ENCODE results near the gene SLC22A16. TPM values are rescaled to one million over a fixed set of nuclear protein-coding genes. Genes with fewer than 3 reads are reported as not detected.

The SLC22A16 gene
- total RNA-seq, 3 donors from 2014 or later (not counting 1 experiment from before 2014, with no cell fraction given), result not detected

DNA sequence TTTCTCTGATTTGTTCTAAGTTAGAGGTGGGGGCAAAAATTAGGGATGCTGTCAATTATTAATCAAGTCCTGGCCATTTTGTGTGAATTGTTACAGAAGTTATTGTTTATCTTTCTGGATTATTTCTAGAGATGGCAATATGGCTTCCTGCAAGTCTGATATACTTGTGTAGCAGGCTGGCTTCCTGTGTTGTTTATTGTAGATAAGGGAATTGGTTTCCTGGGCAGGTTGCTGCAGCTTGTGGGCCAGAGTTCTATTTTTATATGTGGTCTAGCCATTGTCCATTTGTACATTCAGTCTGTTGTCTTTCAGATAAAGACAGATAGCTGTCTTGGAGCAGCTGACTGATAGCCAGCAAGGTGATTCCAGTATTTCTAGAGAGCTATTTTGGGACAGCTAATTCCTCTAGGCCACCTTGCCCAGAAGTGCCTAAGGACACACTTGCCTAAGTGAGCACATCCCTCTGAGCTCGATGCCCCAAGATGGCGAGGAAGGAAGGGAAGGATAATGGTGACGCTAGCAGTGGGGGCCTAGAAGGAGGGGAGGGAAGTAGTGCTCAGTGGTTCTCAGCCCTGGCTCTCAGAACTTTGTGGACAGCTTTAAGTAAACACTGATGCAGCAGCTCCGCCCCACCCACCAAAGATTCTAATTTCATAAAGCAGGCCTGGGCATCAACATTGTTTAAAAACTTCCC, 86.6 kb downstream of the SLC22A16 start:
- no peak overlapping the region for H3K4me3 ChIP-seq (ENCODE audit: low read length)
- no peak for TF ChIP-seq CTCF (IDR thresholded peaks at IDR 0.05)
- Mint-ChIP-seq H3K4me3 (peak overlapping the region; percentile 73), H3K9me3 (no peaks in the 10 kb centered on the region), H3K36me3 (no peaks in the 10 kb centered on the region), H3K4me1 (peaks cover 21 to 26% of the 10 kb centered on the region in 2 donors), H3K27ac (peak overlapping the region; percentile 70 to 73), H3K27me3 (ENCODE audit: low read depth in 2 of 2) (no peaks in the 10 kb centered on the region)
- no peak for DNase-seq
- H3K27ac ChIP-seq (ENCODE audit: low read length), result peak overlapping the region; percentile 24
- intact Hi-C loops (cut with micrococcal nuclease), result loop anchor here (1.0 to 5.0 kb wide), 2 partner anchors 208 to 351 kb away; partner anchors contain the start of gene CDC40
- no peaks in the 10 kb centered on the region for H3K9me3 ChIP-seq (ENCODE audit: control insufficient read depth, insufficient read depth, low read length)
- peak; percentile 42 to 82 (median 50) for ATAC-seq
- no peaks in the 10 kb centered on the region for H3K27me3 ChIP-seq (ENCODE audit: control insufficient read depth, insufficient read depth, low read length)
- H3K36me3 ChIP-seq (ENCODE audit: control insufficient read depth, insufficient read depth, low read length), result no peaks in the 10 kb centered on the region
- WGBS (ENCODE audit: insufficient coverage), result 44% methylated on average over 4 of the region's 4 CpGs
- H3K4me1 ChIP-seq (ENCODE audit: control insufficient read depth, insufficient read depth, low read length), result peaks cover 7% of the 10 kb centered on the region

- WGBS (ENCODE audit: insufficient coverage), result 86% methylated on average over 1 of the region's 2 CpGs
- Mint-ChIP-seq H3K27ac (no peak overlapping the region), H3K9me3 (no peaks in the 10 kb centered on the region), H3K4me3 (no peak overlapping the region), H3K36me3 (no peaks in the 10 kb centered on the region), H3K27me3 (ENCODE audit: low read depth in 2 of 2) (no peaks in the 10 kb centered on the region), H3K4me1 (peaks cover 21 to 26% of the 10 kb centered on the region in 2 donors)
- DNase-seq (no peak), ATAC-seq (no peak)
- Histone ChIP-seq H3K36me3 (ENCODE audit: control insufficient read depth, insufficient read depth, low read length) (no peaks in the 10 kb centered on the region), H3K4me1 (ENCODE audit: control insufficient read depth, insufficient read depth, low read length) (peaks cover 7% of the 10 kb centered on the region), H3K27ac (ENCODE audit: low read length) (no peak overlapping the region), H3K27me3 (ENCODE audit: control insufficient read depth, insufficient read depth, low read length) (no peaks in the 10 kb centered on the region), H3K9me3 (ENCODE audit: control insufficient read depth, insufficient read depth, low read length) (no peaks in the 10 kb centered on the region), H3K4me3 (ENCODE audit: low read length) (no peak overlapping the region)
- intact Hi-C loops (cut with micrococcal nuclease), result no loop called here
- no peak for TF ChIP-seq CTCF (IDR thresholded peaks at IDR 0.05)
Measured at GRCh38 chr6:110387986-110388385, 88.4 kb downstream of the SLC22A16 start.

DNA sequence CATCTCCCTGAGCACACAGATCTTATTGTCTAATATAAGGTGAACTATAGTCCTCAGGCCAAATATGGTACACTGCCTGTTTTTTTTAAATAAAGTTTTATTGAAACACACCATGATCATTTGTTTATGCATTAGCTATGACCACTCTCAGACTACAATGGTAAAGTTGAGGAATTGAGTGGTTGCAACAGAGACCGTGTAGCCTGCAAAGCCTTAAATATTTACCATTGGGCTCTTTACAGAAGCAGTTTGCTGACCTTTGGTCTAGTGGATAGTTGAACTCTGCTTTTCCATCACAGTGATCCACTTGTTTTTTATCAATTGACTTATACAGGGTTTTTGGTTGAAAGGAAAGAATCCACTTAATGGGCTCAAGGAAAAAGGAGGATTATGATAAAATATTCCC, 91.0 kb downstream of the SLC22A16 start:
- no peak overlapping the region for H3K27ac ChIP-seq (ENCODE audit: low read length)
- H3K4me1 Mint-ChIP-seq, result peaks cover 15 to 20% of the 10 kb centered on the region in 2 donors
- peaks cover 0 to 8% of the 10 kb centered on the region in 2 donors for H3K27me3 Mint-ChIP-seq (ENCODE audit: low read depth in 2 of 2)
- no peak overlapping the region for H3K4me3 Mint-ChIP-seq
- no peaks in the 10 kb centered on the region for H3K27me3 ChIP-seq (ENCODE audit: control insufficient read depth, insufficient read depth, low read length)
- H3K4me1 ChIP-seq (ENCODE audit: control insufficient read depth, insufficient read depth, low read length), result peaks cover 7% of the 10 kb centered on the region
- H3K9me3 ChIP-seq (ENCODE audit: control insufficient read depth, insufficient read depth, low read length), result no peaks in the 10 kb centered on the region
- DNase-seq, result no peak
- no peaks in the 10 kb centered on the region for H3K9me3 Mint-ChIP-seq
- no peak for ATAC-seq
- H3K36me3 Mint-ChIP-seq, result no peaks in the 10 kb centered on the region
- H3K36me3 ChIP-seq (ENCODE audit: control insufficient read depth, insufficient read depth, low read length), result no peaks in the 10 kb centered on the region
- no peak overlapping the region for H3K27ac Mint-ChIP-seq
- 90% methylated on average over 1 of the region's 1 CpG for WGBS (ENCODE audit: insufficient coverage)
- no peak for TF ChIP-seq CTCF (IDR thresholded peaks at IDR 0.05)
- H3K4me3 ChIP-seq (ENCODE audit: low read length), result no peak overlapping the region
- intact Hi-C loops (cut with micrococcal nuclease), result no loop called here

GRCh38 chr6:110378552-110378951, 97.9 kb downstream of the SLC22A16 start:
- H3K27me3 Mint-ChIP-seq (ENCODE audit: low read depth in 2 of 2), result peaks cover 0 to 14% of the 10 kb centered on the region in 2 donors

More at GRCh38 chr6:110378552-110378951, 97.9 kb downstream of the SLC22A16 start:
- WGBS (ENCODE audit: insufficient coverage), result 96% methylated on average over 9 of the region's 9 CpGs
- Mint-ChIP-seq H3K4me3 (no peak overlapping the region), H3K27ac (no peak overlapping the region), H3K4me1 (no peaks in the 10 kb centered on the region), H3K9me3 (no peaks in the 10 kb centered on the region), H3K36me3 (no peaks in the 10 kb centered on the region)
- Histone ChIP-seq H3K27me3 (ENCODE audit: control insufficient read depth, insufficient read depth, low read length) (no peaks in the 10 kb centered on the region), H3K27ac (ENCODE audit: low read length) (no peak overlapping the region), H3K36me3 (ENCODE audit: control insufficient read depth, insufficient read depth, low read length) (no peaks in the 10 kb centered on the region), H3K4me3 (ENCODE audit: low read length) (no peak overlapping the region), H3K9me3 (ENCODE audit: control insufficient read depth, insufficient read depth, low read length) (no peaks in the 10 kb centered on the region), H3K4me1 (ENCODE audit: control insufficient read depth, insufficient read depth, low read length) (no peaks in the 10 kb centered on the region)
- ATAC-seq (no peak), DNase-seq (no peak)
- intact Hi-C loops (cut with micrococcal nuclease), result no loop called here
- no peak for TF ChIP-seq CTCF (IDR thresholded peaks at IDR 0.05)

All from natural killer cell (primary cell).